AG04449 (cell line): ENCODE measurements around the gene KLK7.

ENCODE experiments used
- CTCF ChIA-PET: fragments of 350-600 bp; formaldehyde crosslinking; extraction: SDS; loops from one replicate; lab custom pipeline; 2021; ENCODE audit warnings: antibody characterized with exemption; lab: Yijun Ruan, JAX
- POLR2A ChIA-PET: fragments of 400-600, 350-600 bp; formaldehyde crosslinking; extraction: SDS; loops from one replicate; lab custom pipeline; 2020; ENCODE audit warnings: antibody characterized with exemption, inconsistent platforms; lab: Yijun Ruan, JAX
- DNase-seq: peaks from one replicate; pipeline ENCODE4 v3.0.0-alpha.2; 2010; ENCODE audit warnings: low read depth, low spot score
- H3K4me3 ChIP-seq: 2 replicates; pipeline ENCODE4 v1.5.1; 2011; ENCODE audit warnings: low read depth, mild to moderate bottlenecking, control low read depth, low read length
- CTCF ChIP-seq: IDR thresholded peaks from one replicate; pipeline ENCODE4 v1.5.1; 2011; ENCODE audit warnings: mild to moderate bottlenecking, moderate library complexity, low read length, control low read depth, inconsistent platforms; ENCODE audit not compliant: insufficient read depth; ENCODE audit errors: missing control alignments

The KLK7 gene

GRCh38 chr19:50939596-50939995 lies 44.1 kb downstream of the KLK7 start:
- TF ChIP-seq CTCF: no peak
- ChIA-PET POLR2A (no interaction called here), CTCF (interaction anchor here (1.4 kb wide), 1 partner anchor 154 kb away, joined by 3 read pairs; no protein-coding TSS in a partner anchor)
- DNase-seq: no peak
- H3K4me3 ChIP-seq: no peak overlapping the region

- no peak overlapping the region for H3K4me3 ChIP-seq
- ChIA-PET CTCF (interaction anchor here (1.7 to 3.2 kb wide), 2 partner anchors 11 to 12 kb away, joined by 6 to 21 read pairs; no protein-coding TSS in a partner anchor), POLR2A (no interaction called here)
- TF ChIP-seq CTCF: no peak
- DNase-seq: no peak
Observed at GRCh38 chr19:50933640-50934039, 50.1 kb downstream of the KLK7 start.

GRCh38 chr19:50932690-50933083 lies 51.0 kb downstream of the KLK7 start:
- POLR2A ChIA-PET: no interaction called here
- no peak overlapping the region for H3K4me3 ChIP-seq
- CTCF ChIA-PET: interaction anchor here (1.7 kb wide), 1 partner anchor 10 kb away, joined by 6 read pairs; no protein-coding TSS in a partner anchor
- no peak for DNase-seq
- no peak for TF ChIP-seq CTCF

- TF ChIP-seq CTCF: no peak
- no peak for DNase-seq
- CTCF ChIA-PET: interaction anchor here (1.7 kb wide), 1 partner anchor 10 kb away, joined by 6 read pairs; no protein-coding TSS in a partner anchor
- H3K4me3 ChIP-seq: no peak overlapping the region
- POLR2A ChIA-PET: no interaction called here
Observed at GRCh38 chr19:50932018-50932689, 51.6 kb downstream of the KLK7 start.

- H3K4me3 ChIP-seq: no peak overlapping the region
- ChIA-PET POLR2A (no interaction called here), CTCF (no interaction called here)
- no peak for TF ChIP-seq CTCF
- no peak for DNase-seq
Observed at GRCh38 chr19:50931023-50931422, 52.7 kb downstream of the KLK7 start.

GRCh38 chr19:50928831-50929230 lies 54.9 kb downstream of the KLK7 start:
- ChIA-PET CTCF (interaction anchor here (1.2 kb wide), 1 partner anchor 88 kb away, joined by 3 read pairs; no protein-coding TSS in a partner anchor), POLR2A (no interaction called here)
- no peak for TF ChIP-seq CTCF
- no peak overlapping the region for H3K4me3 ChIP-seq
- no peak for DNase-seq
